ENCODE measurements around the gene OTUB1.

The OTUB1 gene

GRCh38 chr11:64007160-64007628, 21.0 kb downstream of the OTUB1 start:
- DNase-seq: peak; percentile 57 to 74 (median 65)

GRCh38 chr11:64007629-64008282, 21.5 kb downstream of the OTUB1 start:
- DNase-seq: peak; percentile 69 to 85 (median 70)

- DNase-seq: no peak
These were observed 22.2 kb downstream of the OTUB1 start for GRCh38 chr11:64008283-64008913.

- DNase-seq: no peak
These were observed 22.8 kb downstream of the OTUB1 start for GRCh38 chr11:64008914-64009633.

GRCh38 chr11:64009710-64010109, 23.5 kb downstream of the OTUB1 start:
- no peak for DNase-seq

GRCh38 chr11:64010783-64011182, 24.5 kb downstream of the OTUB1 start:
- DNase-seq: no peak

- DNase-seq: no peak
These were observed 25.1 kb downstream of the OTUB1 start for GRCh38 chr11:64011371-64011770.

- no peak for DNase-seq
These were observed 27.1 kb downstream of the OTUB1 start for GRCh38 chr11:64013141-64013896.

GRCh38 chr11:64014356-64014755, 28.1 kb downstream of the OTUB1 start:
- DNase-seq: no peak

GRCh38 chr11:64015510-64015909, 29.3 kb downstream of the OTUB1 start:
- DNase-seq: no peak

- DNase-seq: no peak
These were observed 30.0 kb downstream of the OTUB1 start for GRCh38 chr11:64015935-64016845.

GRCh38 chr11:64017945-64018224, 31.6 kb downstream of the OTUB1 start:
- DNase-seq: no peak

- DNase-seq: no peak
These were observed 32.1 kb downstream of the OTUB1 start for GRCh38 chr11:64018310-64018709.

GRCh38 chr11:64019106-64020037, 33.1 kb downstream of the OTUB1 start:
- no peak for DNase-seq

- DNase-seq: no peak
These were observed 34.9 kb downstream of the OTUB1 start for GRCh38 chr11:64020976-64021756.

GRCh38 chr11:64021757-64022093, 35.5 kb downstream of the OTUB1 start:
- DNase-seq: no peak

GRCh38 chr11:64022125-64022784, 36.0 kb downstream of the OTUB1 start:
- DNase-seq: no peak

- no peak for DNase-seq
These were observed 37.8 kb downstream of the OTUB1 start for GRCh38 chr11:64023712-64024710.

GRCh38 chr11:64025205-64025604, 39.0 kb downstream of the OTUB1 start:
- no peak for DNase-seq

All from suppressor macrophage treated with lipopolysaccharide for 1 hour (primary cell).